ENCODE measurements around the gene GHDC. TPM values are rescaled to one million over a fixed set of nuclear protein-coding genes. Genes with fewer than 3 reads are reported as not detected.

Gene GHDC
- total and polyA plus RNA-seq, 2 of the 8 experiments (the other 6 are each of a cell fraction or from before 2014, with no cell fraction given): 7.4 to 8.1 TPM

DNA sequence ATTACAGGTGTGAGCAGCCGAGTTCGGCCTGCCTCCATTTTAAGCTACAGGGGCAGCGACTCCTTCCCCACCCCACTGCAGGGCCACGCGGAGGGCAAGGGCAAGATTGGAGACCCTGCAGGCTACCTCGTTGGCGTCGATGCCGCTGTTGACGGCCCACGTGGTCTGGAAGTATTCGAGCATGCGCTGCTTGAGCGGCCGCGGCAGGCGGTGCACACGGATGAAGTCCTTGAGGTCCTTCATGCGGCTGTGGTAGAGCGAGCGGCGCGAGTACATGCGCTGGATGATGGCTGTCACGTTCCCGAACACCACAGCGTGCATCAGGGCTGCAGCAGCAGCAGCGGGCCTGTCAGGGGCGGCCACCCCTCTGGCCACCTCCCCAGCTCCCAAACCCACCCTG lies 24.9 kb downstream of the GHDC start:
- H3K4ac ChIP-seq (replicated peaks; ENCODE audit: insufficient read length, low read depth, low read length): no peak overlapping the region
- no peak overlapping the region for H3K4me3 ChIP-seq (ENCODE audit: extremely low read depth in 1 of 4, insufficient read depth in 2 of 4, low read depth in 3 of 4, low read length in 4 of 4)
- H2BK12ac ChIP-seq (ENCODE audit: low read depth, low read length): no peak overlapping the region
- no peaks in the 10 kb centered on the region for H4K20me1 ChIP-seq (replicated peaks in 1 of 2; ENCODE audit: control insufficient read depth in 1 of 2, insufficient read depth in 2 of 2, low read length in 2 of 2)
- DNase-seq (ENCODE audit: low read depth in 1 of 2, low spot score in 2 of 2) (no peak), FAIRE-seq (no peak)
- no peak overlapping the region for H2BK5ac ChIP-seq (ENCODE audit: low read depth, low read length)
- H3K4me1 ChIP-seq (replicated peaks in 1 of 4; ENCODE audit: control insufficient read depth in 3 of 4, insufficient read depth in 4 of 4, low read length in 3 of 4): no peaks in the 10 kb centered on the region
- H3K14ac ChIP-seq (ENCODE audit: insufficient read length): no peak overlapping the region
- no peak overlapping the region for H3K27ac ChIP-seq (ENCODE audit: low read depth, low read length)
- H3K36me3 ChIP-seq (ENCODE audit: control insufficient read depth in 2 of 4, insufficient read depth in 4 of 4, low read length in 3 of 4): no peaks in the 10 kb centered on the region
- H3K4me2 ChIP-seq (ENCODE audit: insufficient read depth in 1 of 2, low read depth in 2 of 2, low read length in 2 of 2): no peak overlapping the region
- no peak overlapping the region for H4K5ac ChIP-seq (ENCODE audit: insufficient read length, low read depth, low read length)
- no peaks in the 10 kb centered on the region for H3K23me2 ChIP-seq (ENCODE audit: low read depth, low read length)
- no peak overlapping the region for H2BK15ac ChIP-seq (ENCODE audit: low read length)
- H4K8ac ChIP-seq (ENCODE audit: extremely low read depth, insufficient read depth, low read length): no peak overlapping the region
- ChIA-PET CTCF (ENCODE audit: partially characterized antibody) (interaction anchor here (1.4 to 3.9 kb wide), 2 partner anchors 12 to 103 kb away, joined by 3 to 21 read pairs; partner anchors contain the start of gene KCNH4), POLR2A (ENCODE audit: partially characterized antibody) (interaction anchor here (0.6 kb wide), 1 partner anchor 49 kb away, joined by 3 read pairs; no protein-coding TSS in a partner anchor)
- WGBS, 2 experiments (ENCODE audit: extremely low coverage in 1 of 2, insufficient coverage in 1 of 2, insufficient read length in 1 of 2, insufficient replicate concordance in 2 of 2, low coverage in 1 of 2, low lambda C conversion rate in 2 of 2, missing lambda C conversion rate in 1 of 2): 93% methylated on average over 29 of the region's 29 CpGs; no CpG with 5 or more reads in 1 of the 2 experiments
- no peak overlapping the region for H3K23ac ChIP-seq (ENCODE audit: insufficient read length)
- no peaks in the 10 kb centered on the region for H3K27me3 ChIP-seq (replicated peaks in 1 of 4; ENCODE audit: control insufficient read depth in 3 of 4, extremely low read depth in 1 of 4, insufficient read depth in 3 of 4, low read length in 3 of 4)
- H3K79me2 ChIP-seq (ENCODE audit: control insufficient read depth in 1 of 2, insufficient read depth in 2 of 2, low read length in 2 of 2): no peaks in the 10 kb centered on the region
- no peak overlapping the region for H2AK5ac ChIP-seq (ENCODE audit: low read depth, low read length)
- H3K9me3 ChIP-seq (ENCODE audit: insufficient read depth in 2 of 2, low read depth in 1 of 2, low read length in 1 of 2): no peaks in the 10 kb centered on the region
- H2AFZ ChIP-seq (ENCODE audit: low read length): no peak overlapping the region
- H2BK120ac ChIP-seq (replicated peaks; ENCODE audit: low read depth, low read length): no peak overlapping the region
- no peak overlapping the region for H3K18ac ChIP-seq (ENCODE audit: extremely low read depth, low read length)
- no peaks in the 10 kb centered on the region for H3K79me1 ChIP-seq (ENCODE audit: low read depth, low read length)
- H2BK20ac ChIP-seq (ENCODE audit: low read length): no peak overlapping the region
- no peak overlapping the region for H3K9ac ChIP-seq (replicated peaks in 1 of 4; ENCODE audit: extremely low read depth in 1 of 4, low read depth in 3 of 4, low read length in 3 of 4)
- no peak overlapping the region for H3K56ac ChIP-seq (replicated peaks; ENCODE audit: insufficient read length, low read depth, low read length)
- H4K91ac ChIP-seq (replicated peaks; ENCODE audit: insufficient read length, low read length): no peak overlapping the region
- TF ChIP-seq CTBP2 (IDR thresholded peaks at IDR 0.05; ENCODE audit: borderline replicate concordance, insufficient read depth, insufficient read length, low read length) (no peak), JUND (IDR thresholded peaks at IDR 0.05; ENCODE audit: low read length) (no peak), RXRA (IDR thresholded peaks at IDR 0.05; ENCODE audit: insufficient read depth, low read depth, low read length) (no peak), SP1 (IDR thresholded peaks at IDR 0.05; ENCODE audit: low read depth, low read length) (no peak), BRCA1 (IDR thresholded peaks at IDR 0.05; ENCODE audit: low read depth, low read length) (no peak), ASH2L (IDR thresholded peaks at IDR 0.05; ENCODE audit: low read length) (no peak), SIRT6 (IDR thresholded peaks at IDR 0.05; ENCODE audit: low read length) (no peak), GABPA (IDR thresholded peaks at IDR 0.05; ENCODE audit: borderline replicate concordance, insufficient read depth, low read length) (no peak), SIX5 (IDR thresholded peaks at IDR 0.05; ENCODE audit: low read depth, low read length) (no peak), GTF2F1 (IDR thresholded peaks at IDR 0.05; ENCODE audit: borderline replicate concordance, low read depth, low read length) (no peak)
